GM12878 (cell line): Measurements from ENCODE around the gene NLRC5. TPM values are rescaled to one million over a fixed set of nuclear protein-coding genes. Genes with fewer than 3 reads are reported as not detected.

ENCODE experiments used
- BCL11A ChIP-seq: IDR thresholded peaks from 2 replicates; pipeline ENCODE4 v1.6.1; 2011; ENCODE audit warnings: low read depth, low read length
- CEBPB ChIP-seq, 2 experiments: fragments of 150-350 bp in 1 of 2; IDR thresholded peaks; 2 replicates each; pipeline ENCODE4 v1.6.1; 2012 to 2014; ENCODE audit warnings: low read depth in 2 of 2, low read length in 2 of 2, borderline replicate concordance in 1 of 2, inconsistent platforms in 1 of 2
- CHD1 ChIP-seq: IDR thresholded peaks from 2 replicates; pipeline ENCODE4 v1.6.1; 2012; ENCODE audit warnings: low read depth, low read length, improper control_type of control experiment
- HDGF ChIP-seq: fragments of 450-650 bp; IDR thresholded peaks from 2 replicates; pipeline ENCODE4 v1.6.1; 2016; ENCODE audit warnings: antibody characterized with exemption
- KAT2A ChIP-seq: conservative IDR thresholded peaks from 2 replicates; pipeline ENCODE4 v1.6.1; 2011; ENCODE audit warnings: low read depth, low read length; ENCODE audit not compliant: control insufficient read depth
- RELA ChIP-seq: fragments of 450-650 bp; IDR thresholded peaks from 2 replicates; pipeline ENCODE4 v1.8.0; 2014; ENCODE audit warnings: borderline replicate concordance; ENCODE audit not compliant: partially characterized antibody
- SMARCA5 ChIP-seq: fragments of 450-650 bp; IDR thresholded peaks from 2 replicates; pipeline ENCODE4 v1.6.1; 2017; ENCODE audit warnings: mild to moderate bottlenecking
- SREBF1 ChIP-seq: IDR thresholded peaks from 2 replicates; pipeline ENCODE4 v1.6.1; 2012; ENCODE audit warnings: mild to moderate bottlenecking, low read length
- STAT1 ChIP-seq: fragments of 450-650 bp; conservative IDR thresholded peaks from 2 replicates; pipeline ENCODE4 v1.6.1; 2014; ENCODE audit warnings: antibody characterized with exemption, mild to moderate bottlenecking
- ZBTB33 ChIP-seq: fragments of 450-650 bp; IDR thresholded peaks from 2 replicates; pipeline ENCODE4 v1.6.1; 2017; ENCODE audit warnings: mild to moderate bottlenecking
- ZNF622 ChIP-seq: fragments of 450-650 bp; IDR thresholded peaks from 2 replicates; pipeline ENCODE4 v1.6.1; 2017; ENCODE audit warnings: mild to moderate bottlenecking, inconsistent platforms
- polyA plus RNA-seq, 11 experiments: library from polyadenylated mRNA; depleted of rRNA in 4 of 11; unstranded in 6 of 11; stranded (reverse) in 5 of 11; fragments of >200 nt; fragmentation: Nextera tagmentation in 4 of 11; fragmentation: Illumina TruSeq in 1 of 11; extraction: Ambion mirVana in 4 of 11; extraction: Trizol in 1 of 11; gene quantifications; 1 replicate in 1 of 11; 2 replicates in 10 of 11; pipeline versions ENCODE4 v1.2.1 to v1.2.3, GENCODE V29; 2011 to 2016; ENCODE audit warnings: inconsistent platforms in 2 of 11, missing spikeins in 2 of 11, low read depth in 1 of 11
- total RNA-seq, 4 experiments: library from RNA; depleted of rRNA in 3 of 4; stranded (reverse); fragments of >200 nt in 3 of 4; fragmentation: Illumina TruSeq in 1 of 4; extraction: Trizol in 1 of 4; gene quantifications; 2 replicates each; pipeline versions ENCODE4 v1.2.1 to v1.2.3, GENCODE V29; 2013 to 2021
- TF ChIP-seq, protein P1 (sequence below): fragments of 450-650 bp; formaldehyde crosslinking; IDR thresholded peaks from 2 replicates; pipeline ENCODE4 v1.4.0; 2022; ENCODE audit warnings: mild to moderate bottlenecking, moderate library complexity
- TF ChIP-seq, protein P2 (sequence below), 3 experiments: IDR thresholded peaks in 2 of 3; conservative IDR thresholded peaks in 1 of 3; 2 replicates each; pipeline ENCODE4 v1.5.1; 2011; ENCODE audit warnings: low read depth in 3 of 3, low read length in 3 of 3, mild to moderate bottlenecking in 3 of 3, control low read depth in 2 of 3, moderate library complexity in 2 of 3, inconsistent platforms in 1 of 3, mixed read lengths in 1 of 3; ENCODE audit not compliant: control insufficient read depth in 2 of 3, insufficient read depth in 1 of 3; ENCODE audit errors: extremely low read depth in 1 of 3
- TF ChIP-seq, protein P3 (sequence below): fragments of 150-350 bp; IDR thresholded peaks from 2 replicates; pipeline ENCODE4 v1.6.1; 2016; ENCODE audit warnings: low read depth, low read length
- TF ChIP-seq, protein P4 (sequence below): fragments of 450-650 bp; IDR thresholded peaks from 2 replicates; pipeline ENCODE4 v1.6.1; 2018; ENCODE audit warnings: borderline replicate concordance, mild to moderate bottlenecking; ENCODE audit not compliant: partially characterized antibody

Gene NLRC5
- total and polyA plus RNA-seq, 10 of the 15 experiments (the other 5 are each of a cell fraction or from before 2014, with no cell fraction given) = 13.1 to 105 (median 57.3) TPM

- TF ChIP-seq ZBTB33 (no peak), STAT1 (peak; percentile 28; the same call in 1 of the 2 replicates), ZNF622 (no peak), BCL11A (no peak), CHD1 (0 out of 2 replicates have a peak, but pooled peaks have one; percentile 13), RELA (peak; percentile 29), HDGF (0 out of 2 replicates have a peak, but pooled peaks have one; percentile 79), SREBF1 (no peak), SMARCA5 (peak; percentile 33), KAT2A (no peak), CEBPB (IDR thresholded peaks at IDR 0.05; ENCODE audit: borderline replicate concordance in 1 of 2, low read depth in 2 of 2, low read length in 2 of 2) (no peak)
- TF ChIP-seq, protein P1, sequence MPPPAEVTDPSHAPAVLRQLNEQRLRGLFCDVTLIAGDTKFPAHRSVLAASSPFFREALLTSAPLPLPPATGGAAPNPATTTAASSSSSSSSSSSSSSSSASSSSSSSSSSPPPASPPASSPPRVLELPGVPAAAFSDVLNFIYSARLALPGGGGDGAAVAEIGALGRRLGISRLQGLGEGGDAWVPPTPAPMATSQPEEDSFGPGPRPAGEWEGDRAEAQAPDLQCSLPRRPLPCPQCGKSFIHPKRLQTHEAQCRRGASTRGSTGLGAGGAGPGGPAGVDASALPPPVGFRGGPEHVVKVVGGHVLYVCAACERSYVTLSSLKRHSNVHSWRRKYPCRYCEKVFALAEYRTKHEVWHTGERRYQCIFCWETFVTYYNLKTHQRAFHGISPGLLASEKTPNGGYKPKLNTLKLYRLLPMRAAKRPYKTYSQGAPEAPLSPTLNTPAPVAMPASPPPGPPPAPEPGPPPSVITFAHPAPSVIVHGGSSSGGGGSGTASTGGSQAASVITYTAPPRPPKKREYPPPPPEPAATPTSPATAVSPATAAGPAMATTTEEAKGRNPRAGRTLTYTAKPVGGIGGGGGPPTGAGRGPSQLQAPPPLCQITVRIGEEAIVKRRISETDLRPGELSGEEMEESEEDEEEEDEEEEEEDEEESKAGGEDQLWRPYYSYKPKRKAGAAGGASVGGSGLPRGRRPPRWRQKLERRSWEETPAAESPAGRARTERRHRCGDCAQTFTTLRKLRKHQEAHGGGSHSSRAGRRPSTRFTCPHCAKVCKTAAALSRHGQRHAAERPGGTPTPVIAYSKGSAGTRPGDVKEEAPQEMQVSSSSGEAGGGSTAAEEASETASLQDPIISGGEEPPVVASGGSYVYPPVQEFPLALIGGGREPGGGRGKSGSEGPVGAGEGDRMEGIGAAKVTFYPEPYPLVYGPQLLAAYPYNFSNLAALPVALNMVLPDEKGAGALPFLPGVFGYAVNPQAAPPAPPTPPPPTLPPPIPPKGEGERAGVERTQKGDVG (CRISPR knock-in tag) = no peak
- TF ChIP-seq, protein P2, sequence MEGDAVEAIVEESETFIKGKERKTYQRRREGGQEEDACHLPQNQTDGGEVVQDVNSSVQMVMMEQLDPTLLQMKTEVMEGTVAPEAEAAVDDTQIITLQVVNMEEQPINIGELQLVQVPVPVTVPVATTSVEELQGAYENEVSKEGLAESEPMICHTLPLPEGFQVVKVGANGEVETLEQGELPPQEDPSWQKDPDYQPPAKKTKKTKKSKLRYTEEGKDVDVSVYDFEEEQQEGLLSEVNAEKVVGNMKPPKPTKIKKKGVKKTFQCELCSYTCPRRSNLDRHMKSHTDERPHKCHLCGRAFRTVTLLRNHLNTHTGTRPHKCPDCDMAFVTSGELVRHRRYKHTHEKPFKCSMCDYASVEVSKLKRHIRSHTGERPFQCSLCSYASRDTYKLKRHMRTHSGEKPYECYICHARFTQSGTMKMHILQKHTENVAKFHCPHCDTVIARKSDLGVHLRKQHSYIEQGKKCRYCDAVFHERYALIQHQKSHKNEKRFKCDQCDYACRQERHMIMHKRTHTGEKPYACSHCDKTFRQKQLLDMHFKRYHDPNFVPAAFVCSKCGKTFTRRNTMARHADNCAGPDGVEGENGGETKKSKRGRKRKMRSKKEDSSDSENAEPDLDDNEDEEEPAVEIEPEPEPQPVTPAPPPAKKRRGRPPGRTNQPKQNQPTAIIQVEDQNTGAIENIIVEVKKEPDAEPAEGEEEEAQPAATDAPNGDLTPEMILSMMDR (IDR thresholded peaks at IDR 0.05 in 2 of 3, conservative IDR thresholded peaks at IDR 0.05 in 1 of 3; ENCODE audit: control insufficient read depth in 2 of 3, extremely low read depth in 1 of 3, insufficient read depth in 1 of 3, low read depth in 3 of 3, low read length in 3 of 3) = no peak
- TF ChIP-seq, protein P3, sequence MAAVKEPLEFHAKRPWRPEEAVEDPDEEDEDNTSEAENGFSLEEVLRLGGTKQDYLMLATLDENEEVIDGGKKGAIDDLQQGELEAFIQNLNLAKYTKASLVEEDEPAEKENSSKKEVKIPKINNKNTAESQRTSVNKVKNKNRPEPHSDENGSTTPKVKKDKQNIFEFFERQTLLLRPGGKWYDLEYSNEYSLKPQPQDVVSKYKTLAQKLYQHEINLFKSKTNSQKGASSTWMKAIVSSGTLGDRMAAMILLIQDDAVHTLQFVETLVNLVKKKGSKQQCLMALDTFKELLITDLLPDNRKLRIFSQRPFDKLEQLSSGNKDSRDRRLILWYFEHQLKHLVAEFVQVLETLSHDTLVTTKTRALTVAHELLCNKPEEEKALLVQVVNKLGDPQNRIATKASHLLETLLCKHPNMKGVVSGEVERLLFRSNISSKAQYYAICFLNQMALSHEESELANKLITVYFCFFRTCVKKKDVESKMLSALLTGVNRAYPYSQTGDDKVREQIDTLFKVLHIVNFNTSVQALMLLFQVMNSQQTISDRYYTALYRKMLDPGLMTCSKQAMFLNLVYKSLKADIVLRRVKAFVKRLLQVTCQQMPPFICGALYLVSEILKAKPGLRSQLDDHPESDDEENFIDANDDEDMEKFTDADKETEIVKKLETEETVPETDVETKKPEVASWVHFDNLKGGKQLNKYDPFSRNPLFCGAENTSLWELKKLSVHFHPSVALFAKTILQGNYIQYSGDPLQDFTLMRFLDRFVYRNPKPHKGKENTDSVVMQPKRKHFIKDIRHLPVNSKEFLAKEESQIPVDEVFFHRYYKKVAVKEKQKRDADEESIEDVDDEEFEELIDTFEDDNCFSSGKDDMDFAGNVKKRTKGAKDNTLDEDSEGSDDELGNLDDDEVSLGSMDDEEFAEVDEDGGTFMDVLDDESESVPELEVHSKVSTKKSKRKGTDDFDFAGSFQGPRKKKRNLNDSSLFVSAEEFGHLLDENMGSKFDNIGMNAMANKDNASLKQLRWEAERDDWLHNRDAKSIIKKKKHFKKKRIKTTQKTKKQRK = no peak
- TF ChIP-seq, protein P4, sequence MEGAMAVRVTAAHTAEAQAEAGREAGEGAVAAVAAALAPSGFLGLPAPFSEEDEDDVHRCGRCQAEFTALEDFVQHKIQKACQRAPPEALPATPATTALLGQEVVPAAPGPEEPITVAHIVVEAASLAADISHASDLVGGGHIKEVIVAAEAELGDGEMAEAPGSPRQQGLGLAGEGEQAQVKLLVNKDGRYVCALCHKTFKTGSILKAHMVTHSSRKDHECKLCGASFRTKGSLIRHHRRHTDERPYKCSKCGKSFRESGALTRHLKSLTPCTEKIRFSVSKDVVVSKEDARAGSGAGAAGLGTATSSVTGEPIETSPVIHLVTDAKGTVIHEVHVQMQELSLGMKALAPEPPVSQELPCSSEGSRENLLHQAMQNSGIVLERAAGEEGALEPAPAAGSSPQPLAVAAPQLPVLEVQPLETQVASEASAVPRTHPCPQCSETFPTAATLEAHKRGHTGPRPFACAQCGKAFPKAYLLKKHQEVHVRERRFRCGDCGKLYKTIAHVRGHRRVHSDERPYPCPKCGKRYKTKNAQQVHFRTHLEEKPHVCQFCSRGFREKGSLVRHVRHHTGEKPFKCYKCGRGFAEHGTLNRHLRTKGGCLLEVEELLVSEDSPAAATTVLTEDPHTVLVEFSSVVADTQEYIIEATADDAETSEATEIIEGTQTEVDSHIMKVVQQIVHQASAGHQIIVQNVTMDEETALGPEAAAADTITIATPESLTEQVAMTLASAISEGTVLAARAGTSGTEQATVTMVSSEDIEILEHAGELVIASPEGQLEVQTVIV = no peak
Observed at GRCh38 chr16:56988948-56989945, at the start of gene NLRC5 (continued).
